Gastrocnemius medialis (tissue), 4 donors: ENCODE results near the gene TSPAN17. TPM values are rescaled to one million over a fixed set of nuclear protein-coding genes. Genes with fewer than 3 reads are reported as not detected.

ENCODE experiments used
- ATAC-seq, 2 donors: fragments of 150-250 bp; one replicate each; pipeline ENCODE4 v1.9.1; 2016
- DNase-seq, 2 donors: peaks; one replicate each; pipeline ENCODE4 v3.0.0-alpha.2; 2019
- H3K27ac ChIP-seq, 4 donors: fragments of 200-600 bp; sonication (generic); 1 replicate in 1 of 4; 2 replicates in 3 of 4; pipeline ENCODE4 v1.5.1; 2016 to 2018; ENCODE audit warnings: mild to moderate bottlenecking in 2 of 4, moderate library complexity in 1 of 4
- H3K27me3 ChIP-seq, 3 donors: fragments of 200-600 bp; sonication (generic) in 2 of 3; 1 replicate in 1 of 3; 2 replicates in 2 of 3; pipeline versions ENCODE4 v1.5.1 to v1.6.0; 2016 to 2019; ENCODE audit warnings: mild to moderate bottlenecking in 1 of 3, moderate library complexity in 1 of 3
- H3K36me3 ChIP-seq, 2 donors: fragments of 200-600 bp; sonication (generic) in 1 of 2; one replicate each; pipeline ENCODE4 v1.5.1; 2017 to 2018
- H3K4me1 ChIP-seq, 2 donors: fragments of 200-600 bp; sonication (generic) in 1 of 2; one replicate each; pipeline ENCODE4 v1.5.1; 2016 to 2017; ENCODE audit warnings: mild to moderate bottlenecking in 2 of 2
- H3K4me3 ChIP-seq, 4 donors: fragments of 200-600 bp; sonication (generic) in 3 of 4; 1 replicate in 1 of 4; 2 replicates in 3 of 4; pipeline ENCODE4 v1.5.1; 2016 to 2019; ENCODE audit warnings: mild to moderate bottlenecking in 2 of 4
- H3K9me3 ChIP-seq, 3 donors: fragments of 200-600 bp; sonication (generic) in 2 of 3; 1 replicate in 1 of 3; 2 replicates in 2 of 3; pipeline ENCODE4 v1.5.1; 2016 to 2019
- CTCF ChIP-seq, 5 experiments: fragments of 450-650 bp in 3 of 5; fragments of 200-600 bp in 2 of 5; sonication (generic) in 2 of 5; IDR thresholded peaks in 4 of 5; conservative IDR thresholded peaks in 1 of 5; 1 replicate in 4 of 5; 2 replicates in 1 of 5; pipeline ENCODE4 v1.5.1; 2016 to 2019; ENCODE audit warnings: antibody characterized with exemption in 5 of 5, mild to moderate bottlenecking in 3 of 5, moderate library complexity in 3 of 5
- POLR2A ChIP-seq, 2 donors: fragments of 450-650 bp; IDR thresholded peaks; one replicate each; pipeline ENCODE4 v1.6.1; 2017; ENCODE audit warnings: antibody characterized with exemption in 2 of 2, mild to moderate bottlenecking in 2 of 2, moderate library complexity in 2 of 2
- in situ Hi-C, 4 donors: fragments of 200-750 bp; cut with MboI; loops; one replicate each; pipeline versions ENCODE4 v1.15.0 to v1.8.0; 2017; ENCODE audit warnings: low sequenced_read_pairs in 4 of 4
- intact Hi-C: fragments of 100-400 bp; cut with DNase I; formaldehyde crosslinking; loops from one replicate; pipeline ENCODE4 v1.15.1; 2023; ENCODE audit warnings: low total_unique reads
- total RNA-seq, 4 donors: library from RNA; depleted of rRNA; stranded (reverse); fragments of >200 nt; gene quantifications; one replicate each; pipeline versions ENCODE4 v1.1.0 to v1.2.3, GENCODE V29; 2016

Gene TSPAN17
- total RNA-seq, 4 donors from 2014 or later, result 13.3 to 35.7 (median 27.2) TPM

- Histone ChIP-seq H3K4me3 (no peak overlapping the region), H3K9me3 (no peaks in the 10 kb centered on the region), H3K36me3 (no peaks in the 10 kb centered on the region), H3K27me3 (peaks cover 5 to 13% (median 12%) of the 10 kb centered on the region in 3 donors), H3K27ac (no peak overlapping the region), H3K4me1 (no peaks in the 10 kb centered on the region)
- TF ChIP-seq CTCF (IDR thresholded peaks at IDR 0.05 in 4 of 5, conservative IDR thresholded peaks at IDR 0.05 in 1 of 5) (no peak), POLR2A (IDR thresholded peaks at IDR 0.05) (no peak)
- ATAC-seq (no peak), DNase-seq (no peak)
- in situ Hi-C loops, result no loop called here
- intact Hi-C loops, result no loop called here
These were observed 53.1 kb downstream of the TSPAN17 start for GRCh38 chr5:176700239-176700847.

- H3K4me1 ChIP-seq, result no peaks in the 10 kb centered on the region
- ATAC-seq, result no peak
- no peak overlapping the region for H3K4me3 ChIP-seq
- peaks cover 4 to 7% (median 5%) of the 10 kb centered on the region in 3 donors for H3K27me3 ChIP-seq
- no peak for DNase-seq
- in situ Hi-C loops, result no loop called here
- H3K36me3 ChIP-seq, result no peaks in the 10 kb centered on the region
- intact Hi-C loops, result no loop called here
- H3K27ac ChIP-seq, result no peak overlapping the region
- TF ChIP-seq CTCF (IDR thresholded peaks at IDR 0.05 in 4 of 5, conservative IDR thresholded peaks at IDR 0.05 in 1 of 5), result no peak
- TF ChIP-seq POLR2A (IDR thresholded peaks at IDR 0.05), result no peak
- H3K9me3 ChIP-seq, result no peaks in the 10 kb centered on the region
These were observed 55.7 kb downstream of the TSPAN17 start for GRCh38 chr5:176702671-176703641.

GRCh38 chr5:176703857-176704256 lies 56.6 kb downstream of the TSPAN17 start:
- DNase-seq (no peak), ATAC-seq (no peak)
- in situ Hi-C loops (no loop called here), intact Hi-C loops (no loop called here)
- Histone ChIP-seq H3K4me3 (no peak overlapping the region), H3K27me3 (peaks cover 4 to 7% (median 5%) of the 10 kb centered on the region in 3 donors), H3K4me1 (no peaks in the 10 kb centered on the region), H3K36me3 (no peaks in the 10 kb centered on the region), H3K27ac (no peak overlapping the region), H3K9me3 (no peaks in the 10 kb centered on the region)
- TF ChIP-seq CTCF (IDR thresholded peaks at IDR 0.05 in 4 of 5, conservative IDR thresholded peaks at IDR 0.05 in 1 of 5) (no peak), POLR2A (IDR thresholded peaks at IDR 0.05) (no peak)

GRCh38 chr5:176704355-176704754 lies 57.1 kb downstream of the TSPAN17 start:
- Histone ChIP-seq H3K4me1 (no peaks in the 10 kb centered on the region), H3K4me3 (no peak overlapping the region), H3K36me3 (no peaks in the 10 kb centered on the region), H3K27ac (no peak overlapping the region), H3K9me3 (no peaks in the 10 kb centered on the region), H3K27me3 (peaks cover 4 to 7% (median 5%) of the 10 kb centered on the region in 3 donors)
- intact Hi-C loops (no loop called here), in situ Hi-C loops (no loop called here)
- TF ChIP-seq POLR2A (IDR thresholded peaks at IDR 0.05) (no peak), CTCF (IDR thresholded peaks at IDR 0.05 in 4 of 5, conservative IDR thresholded peaks at IDR 0.05 in 1 of 5) (no peak)
- ATAC-seq (no peak), DNase-seq (no peak)
